ENCODE results near the gene SYT14. TPM values are rescaled to one million over a fixed set of nuclear protein-coding genes. Genes with fewer than 3 reads are reported as not detected.
"Not testable (repeated sequence)": the region's sequence is repeated elsewhere in the genome, so short reads cannot be mapped to it uniquely, and the experiment has no call there.

Gene SYT14
- total RNA-seq, 1 donor from 2014 or later, result 16.1 TPM

GRCh38 chr1:209900734-209901133, 37.3 kb upstream of the SYT14 start:
- no peaks in the 10 kb centered on the region for H3K27me3 ChIP-seq
- H2AFZ ChIP-seq (replicated peaks), result no peak overlapping the region
- no peak for DNase-seq (ENCODE audit: low spot score)
- TF ChIP-seq EZH2phosphoT487 (IDR thresholded peaks at IDR 0.05) (no peak), CTCF (IDR thresholded peaks at IDR 0.05) (no peak), EZH2 (IDR thresholded peaks at IDR 0.05) (no peak)
- no peak overlapping the region for H3K4me3 ChIP-seq
- H3K4me3 Mint-ChIP-seq, result no peak overlapping the region
- H3K79me2 ChIP-seq (ENCODE audit: low read depth), result no peaks in the 10 kb centered on the region
- no peak overlapping the region for H3K9ac ChIP-seq
- no peaks in the 10 kb centered on the region for H3K4me1 Mint-ChIP-seq
- no peak overlapping the region for H3K4me2 ChIP-seq
- no peaks in the 10 kb centered on the region for H3F3A ChIP-seq (ENCODE audit: low read depth)
- H3K27ac Mint-ChIP-seq, result no peak overlapping the region
- H3K27me3 Mint-ChIP-seq (ENCODE audit: insufficient read depth, low read depth), result peaks cover 5% of the 10 kb centered on the region
- no peaks in the 10 kb centered on the region for H3K36me3 ChIP-seq
- H4K20me1 ChIP-seq (ENCODE audit: low read depth), result no peaks in the 10 kb centered on the region
- H3K9me3 Mint-ChIP-seq, result peaks cover 5% of the 10 kb centered on the region
- no peaks in the 10 kb centered on the region for H3K9me3 ChIP-seq (ENCODE audit: low read depth)
- no peaks in the 10 kb centered on the region for H3K4me1 ChIP-seq
- no peaks in the 10 kb centered on the region for H3K36me3 Mint-ChIP-seq
- no peak overlapping the region for H3K27ac ChIP-seq

- no peaks in the 10 kb centered on the region for H3K4me1 ChIP-seq
- H3K4me3 ChIP-seq, result no peak overlapping the region
- Mint-ChIP-seq H3K4me3 (no peak overlapping the region), H3K27ac (no peak overlapping the region), H3K4me1 (no peaks in the 10 kb centered on the region), H3K27me3 (ENCODE audit: insufficient read depth, low read depth) (peaks cover 5% of the 10 kb centered on the region), H3K36me3 (no peaks in the 10 kb centered on the region), H3K9me3 (peaks cover 5% of the 10 kb centered on the region)
- TF ChIP-seq EZH2phosphoT487 (IDR thresholded peaks at IDR 0.05), result no peak
- no peak for TF ChIP-seq CTCF (IDR thresholded peaks at IDR 0.05)
- no peak for TF ChIP-seq EZH2 (IDR thresholded peaks at IDR 0.05)
- no peak for DNase-seq (ENCODE audit: low spot score)
- H3K9me3 ChIP-seq (ENCODE audit: low read depth), result no peaks in the 10 kb centered on the region
- H4K20me1 ChIP-seq (ENCODE audit: low read depth), result no peaks in the 10 kb centered on the region
- H3K79me2 ChIP-seq (ENCODE audit: low read depth), result no peaks in the 10 kb centered on the region
- no peaks in the 10 kb centered on the region for H3K36me3 ChIP-seq
- no peak overlapping the region for H3K27ac ChIP-seq
- H3K27me3 ChIP-seq, result no peaks in the 10 kb centered on the region
- no peak overlapping the region for H2AFZ ChIP-seq (replicated peaks)
- no peaks in the 10 kb centered on the region for H3F3A ChIP-seq (ENCODE audit: low read depth)
- H3K4me2 ChIP-seq, result no peak overlapping the region
- no peak overlapping the region for H3K9ac ChIP-seq
Measured at GRCh38 chr1:209901211-209901610, 36.8 kb upstream of the SYT14 start.

- not testable (repeated sequence) for H3K4me3 Mint-ChIP-seq; DNase-seq (ENCODE audit: low spot score); H3K9ac ChIP-seq; H3K36me3 ChIP-seq; H3K9me3 ChIP-seq (ENCODE audit: low read depth); H3K4me1 ChIP-seq; H3K79me2 ChIP-seq (ENCODE audit: low read depth); H3K27ac ChIP-seq; H3K27me3 ChIP-seq; H3K27me3 Mint-ChIP-seq (ENCODE audit: insufficient read depth, low read depth); H4K20me1 ChIP-seq (ENCODE audit: low read depth); H2AFZ ChIP-seq (replicated peaks); H3K9me3 Mint-ChIP-seq; H3K4me2 ChIP-seq; H3K36me3 Mint-ChIP-seq; H3K4me1 Mint-ChIP-seq; H3F3A ChIP-seq (ENCODE audit: low read depth); H3K4me3 ChIP-seq; H3K27ac Mint-ChIP-seq
Measured at GRCh38 chr1:209904774-209905173, 33.2 kb upstream of the SYT14 start.

- Mint-ChIP-seq H3K36me3 (no peaks in the 10 kb centered on the region), H3K9me3 (no peaks in the 10 kb centered on the region), H3K4me3 (no peak overlapping the region), H3K27me3 (ENCODE audit: insufficient read depth, low read depth) (no peaks in the 10 kb centered on the region), H3K27ac (no peak overlapping the region), H3K4me1 (no peaks in the 10 kb centered on the region)
- Histone ChIP-seq H3F3A (ENCODE audit: low read depth) (no peaks in the 10 kb centered on the region), H3K27ac (no peak overlapping the region), H3K9me3 (ENCODE audit: low read depth) (no peaks in the 10 kb centered on the region), H3K4me1 (no peaks in the 10 kb centered on the region), H3K36me3 (no peaks in the 10 kb centered on the region), H4K20me1 (ENCODE audit: low read depth) (no peaks in the 10 kb centered on the region), H3K4me2 (no peak overlapping the region), H3K79me2 (ENCODE audit: low read depth) (no peaks in the 10 kb centered on the region), H3K4me3 (no peak overlapping the region), H3K9ac (no peak overlapping the region), H2AFZ (replicated peaks) (no peak overlapping the region), H3K27me3 (no peaks in the 10 kb centered on the region)
- DNase-seq (ENCODE audit: low spot score), result no peak
- TF ChIP-seq EZH2 (IDR thresholded peaks at IDR 0.05) (no peak), CTCF (IDR thresholded peaks at IDR 0.05) (no peak), EZH2phosphoT487 (IDR thresholded peaks at IDR 0.05) (no peak)
Measured at GRCh38 chr1:209911746-209912145, 26.3 kb upstream of the SYT14 start.

Measured in neural progenitor cell (in vitro differentiated cells).